Thyroid gland (tissue), 4 donors: Measurements from ENCODE around the gene SERPINA9.

Experiments used
- CTCF ChIP-seq, 6 experiments: fragments of 200-600 bp in 3 of 6; fragments of 450-650 bp in 3 of 6; sonication (generic) in 3 of 6; IDR thresholded peaks; one replicate each; pipeline ENCODE4 v1.5.1; 2016 to 2019; ENCODE audit warnings: antibody characterized with exemption in 6 of 6, mild to moderate bottlenecking in 2 of 6, inconsistent platforms in 1 of 6, moderate library complexity in 1 of 6
- POLR2A ChIP-seq, 2 donors: fragments of 450-650 bp; IDR thresholded peaks; one replicate each; pipeline ENCODE4 v1.6.1; 2017; ENCODE audit warnings: antibody characterized with exemption in 2 of 2, mild to moderate bottlenecking in 2 of 2, moderate library complexity in 1 of 2

- TF ChIP-seq CTCF (IDR thresholded peaks at IDR 0.05) (no peak), POLR2A (IDR thresholded peaks at IDR 0.05) (no peak)
These were observed 38.4 kb upstream of the SERPINA9 start for GRCh38 chr14:94514351-94514750.
